GM19372 (cell line): ENCODE measurements around the gene SYNM.

ENCODE experiments used
- ATAC-seq: cut with Tn5 transposase; IDR thresholded peaks from one replicate; pipeline ENCODE4 v1.9.1; 2021; ENCODE audit warnings: mild to moderate bottlenecking, low read depth, moderate library complexity; ENCODE audit not compliant: unreplicated experiment

SYNM gene

GRCh38 chr15:99082798-99083197 lies 22.1 kb upstream of the SYNM start:
- ATAC-seq: no peak

- ATAC-seq: no peak
These were observed 19.9 kb upstream of the SYNM start for GRCh38 chr15:99084965-99085364.

DNA sequence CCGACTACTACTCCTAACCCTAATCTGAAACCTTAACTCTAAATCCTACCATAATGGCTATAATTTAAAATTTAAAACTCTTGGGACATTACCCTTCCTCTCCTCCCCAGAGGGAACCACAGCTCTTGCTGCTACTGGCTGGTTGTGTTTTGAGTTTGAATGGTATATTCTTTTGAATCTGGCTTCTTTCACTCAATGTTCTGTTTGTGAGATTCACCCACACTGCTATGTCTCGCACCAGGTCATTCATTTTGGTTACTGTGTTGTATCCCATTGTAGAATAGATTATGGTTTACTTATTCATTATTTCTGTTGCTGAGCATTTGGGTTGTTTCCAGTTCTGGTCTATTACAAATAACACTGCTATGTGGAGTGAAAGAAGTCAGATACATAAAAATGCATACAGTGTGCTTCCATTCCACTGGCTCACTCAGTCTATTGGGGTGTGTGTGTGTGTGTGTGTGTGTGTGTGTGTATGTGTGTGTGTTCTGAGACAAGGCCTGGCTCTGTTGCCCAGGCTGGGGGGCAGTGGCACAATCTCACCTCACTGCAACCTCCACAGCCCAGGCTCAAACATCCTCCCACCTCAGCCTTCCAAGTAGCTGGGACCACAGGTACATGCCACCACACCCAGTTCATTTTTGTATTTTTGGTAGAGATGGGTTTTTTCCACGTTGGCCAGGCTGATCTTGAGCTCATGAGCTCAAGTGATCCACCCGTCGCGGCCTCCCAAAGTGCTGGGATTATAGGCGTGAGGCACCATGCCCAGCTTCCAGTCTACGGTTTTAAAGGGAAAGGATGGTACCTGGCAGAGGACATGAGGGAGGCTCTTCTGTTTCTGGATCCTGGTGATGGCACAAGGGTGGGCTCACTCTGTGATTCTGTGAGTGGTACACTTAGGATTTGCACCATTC lies 19.2 kb upstream of the SYNM start:
- no peak for ATAC-seq

DNA sequence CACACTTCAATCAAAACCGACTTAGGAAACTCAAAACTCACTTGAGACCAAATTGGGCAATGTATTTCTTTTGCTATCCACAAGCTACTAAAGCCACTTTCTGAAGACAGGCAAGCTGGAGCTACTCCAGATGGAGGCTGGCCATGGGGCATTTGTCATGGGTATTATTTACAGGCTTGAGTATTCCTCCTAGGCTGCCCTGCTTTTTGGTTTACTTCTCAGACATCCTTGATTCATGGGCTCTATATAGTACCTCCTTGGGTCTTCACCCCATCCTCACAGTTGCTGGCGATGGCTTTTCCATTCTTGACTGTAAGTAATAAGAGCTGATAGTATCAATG lies 18.6 kb upstream of the SYNM start:
- no peak for ATAC-seq

DNA sequence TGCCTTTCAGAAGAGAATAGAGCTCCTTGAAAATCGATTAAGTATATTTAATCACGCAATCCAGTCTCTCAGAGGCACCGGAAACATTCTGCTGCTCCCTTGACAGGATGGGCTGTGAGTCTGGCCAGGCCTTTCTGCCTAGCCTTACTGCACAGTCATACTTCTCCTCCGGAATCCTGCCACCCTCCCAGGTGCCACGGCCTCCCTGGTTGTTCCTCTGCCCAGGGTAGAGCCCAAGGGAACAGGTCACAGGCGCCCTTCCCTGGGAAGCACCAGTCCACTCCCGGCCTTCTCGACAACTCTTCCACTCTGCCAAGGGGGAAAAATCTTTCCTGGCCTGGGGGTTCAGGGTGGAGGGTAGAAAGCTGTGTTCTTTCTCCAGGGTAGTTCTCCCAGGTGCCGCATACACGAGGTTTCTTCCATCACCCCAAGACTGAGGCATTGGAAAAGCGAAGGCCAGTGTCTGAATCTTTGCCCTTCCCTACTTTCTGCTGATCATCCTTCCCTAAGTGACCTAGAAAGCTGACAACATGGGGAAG lies 17.4 kb upstream of the SYNM start:
- ATAC-seq: no peak

DNA sequence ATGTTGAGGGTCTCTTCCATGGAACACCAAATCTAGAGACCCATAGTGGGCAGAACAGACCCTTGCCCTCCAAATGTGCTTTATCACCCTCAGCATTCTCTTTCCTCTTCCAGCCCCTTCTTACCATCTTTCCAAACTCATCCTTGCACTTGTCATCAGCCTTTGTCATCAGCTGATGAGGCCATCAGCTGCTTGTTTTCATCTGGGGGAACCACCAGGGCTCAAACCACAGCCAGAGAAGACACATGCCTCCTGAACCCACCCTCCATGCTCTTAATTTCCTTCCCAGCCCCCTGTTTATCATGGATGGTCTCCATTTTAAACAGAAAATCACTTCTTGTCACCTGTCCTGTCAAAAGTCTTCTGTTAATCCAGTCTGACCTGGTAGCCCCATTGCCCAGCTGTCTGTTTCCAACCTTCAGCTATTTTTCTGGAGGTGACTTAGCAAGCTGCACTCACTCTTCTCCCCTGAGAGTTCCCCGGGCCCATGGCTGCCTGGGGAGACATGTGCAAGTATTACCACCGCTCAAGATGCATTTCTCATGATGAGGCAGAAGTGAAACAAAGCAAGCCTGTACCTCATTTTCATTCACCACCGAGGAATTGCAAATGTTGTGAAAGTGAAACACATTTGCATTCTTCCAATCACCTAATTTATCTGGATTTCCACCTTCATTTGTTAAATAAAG lies 14.7 kb upstream of the SYNM start:
- ATAC-seq: peak; percentile 100

GRCh38 chr15:99090938-99091337 lies 13.9 kb upstream of the SYNM start:
- ATAC-seq: no peak

DNA sequence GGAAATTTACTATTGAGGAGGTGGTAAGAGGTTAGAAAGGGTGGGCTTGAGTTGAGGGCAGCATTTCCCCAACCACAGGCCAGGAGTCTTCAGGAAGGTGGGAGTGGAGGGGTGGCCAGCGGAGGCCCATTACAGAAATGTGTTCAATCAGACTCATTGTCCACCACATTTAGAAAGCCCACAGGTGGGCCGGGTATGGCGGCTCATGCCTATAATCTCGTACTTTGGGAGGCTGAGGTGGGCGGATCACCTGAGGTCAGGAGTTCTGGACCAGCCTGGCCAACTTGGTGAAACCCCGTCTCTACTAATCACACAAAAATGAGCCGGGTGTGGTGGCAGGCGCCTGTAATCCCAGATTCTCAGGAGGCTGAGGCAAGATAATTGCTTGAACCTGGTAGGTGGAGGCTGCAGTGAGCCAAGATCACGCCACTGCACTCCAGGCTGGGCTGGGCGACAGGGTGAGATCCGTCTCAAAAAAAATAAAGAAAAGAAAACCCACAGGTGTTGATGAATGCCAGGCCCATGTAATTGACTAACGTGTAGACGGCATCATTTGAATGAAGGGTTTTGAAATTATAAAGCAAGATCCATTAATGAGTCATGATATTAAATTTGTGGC lies 12.2 kb upstream of the SYNM start:
- no peak for ATAC-seq

GRCh38 chr15:99095626-99096025 lies 9.3 kb upstream of the SYNM start:
- ATAC-seq: no peak

- ATAC-seq: no peak
These were observed 8.5 kb upstream of the SYNM start for GRCh38 chr15:99096173-99096893.

DNA sequence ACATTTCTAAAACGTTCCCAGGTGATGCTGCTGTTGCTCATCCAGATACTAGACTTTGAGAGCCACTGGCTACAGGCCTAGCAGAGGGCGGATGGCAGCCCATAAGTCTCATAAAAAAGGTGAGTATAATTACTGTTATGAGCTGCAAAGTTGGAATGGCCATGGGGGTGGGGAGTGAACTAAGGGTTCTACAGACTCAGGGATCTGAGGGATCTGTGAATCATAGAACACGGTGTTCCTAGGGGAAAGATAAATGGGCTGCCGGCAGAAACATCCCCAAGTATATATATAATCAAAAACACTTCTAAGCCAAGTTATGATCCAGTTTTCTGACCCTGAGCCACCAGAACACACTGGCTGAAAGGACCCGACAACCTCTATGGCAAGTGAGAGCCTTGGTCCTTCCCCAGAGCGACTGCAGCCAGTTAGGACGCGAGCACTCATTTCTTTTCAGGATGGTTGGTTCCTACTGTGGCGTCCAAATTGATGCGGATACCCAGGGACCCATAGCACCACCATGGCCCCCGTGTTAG lies 7.9 kb upstream of the SYNM start:
- ATAC-seq: no peak

DNA sequence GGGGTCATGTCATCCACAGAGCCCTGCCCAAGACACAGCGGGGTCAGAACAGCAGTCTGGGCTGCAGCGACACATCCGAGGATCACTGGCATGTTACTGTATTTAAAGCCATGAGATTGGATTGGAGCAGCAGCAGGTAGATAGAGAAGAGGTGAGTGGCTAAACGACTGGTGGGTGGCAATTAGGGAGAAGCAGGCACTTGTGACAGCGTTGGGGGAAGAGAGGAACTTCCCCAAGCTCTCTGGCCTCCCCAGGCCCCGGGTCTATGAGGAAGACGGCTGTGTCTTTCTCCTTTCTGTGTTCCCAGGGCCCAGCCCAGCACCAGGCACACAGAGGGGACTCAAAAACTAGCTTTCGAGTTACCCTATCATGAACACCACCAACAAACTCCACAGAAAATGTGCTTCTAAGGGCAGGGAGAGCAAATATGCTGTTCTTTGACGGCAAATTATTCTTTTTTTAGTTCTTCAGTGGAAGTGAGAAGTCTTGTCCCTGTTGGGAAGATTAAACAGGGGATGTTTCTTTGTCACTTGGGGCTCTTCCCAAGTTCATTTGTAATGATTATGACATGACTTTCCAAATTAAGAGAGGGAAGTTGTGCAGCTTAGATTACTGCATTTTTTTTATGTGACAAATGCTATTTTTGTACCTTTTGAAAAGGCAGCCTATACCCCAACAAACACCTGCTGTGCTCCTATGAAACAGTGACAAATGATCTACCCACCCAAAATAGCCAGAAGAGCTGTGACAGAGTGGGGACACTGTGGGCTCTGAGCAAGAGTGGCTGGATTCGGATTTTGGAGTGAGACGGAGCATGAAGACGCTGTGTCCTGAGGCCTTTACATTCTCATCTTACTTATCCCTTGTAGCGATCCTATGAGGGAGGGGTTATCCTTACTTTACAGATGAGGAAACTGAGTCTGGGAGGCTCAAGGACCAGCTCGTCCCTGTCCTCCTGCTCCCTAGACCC lies 7.2 kb upstream of the SYNM start:
- no peak for ATAC-seq

DNA sequence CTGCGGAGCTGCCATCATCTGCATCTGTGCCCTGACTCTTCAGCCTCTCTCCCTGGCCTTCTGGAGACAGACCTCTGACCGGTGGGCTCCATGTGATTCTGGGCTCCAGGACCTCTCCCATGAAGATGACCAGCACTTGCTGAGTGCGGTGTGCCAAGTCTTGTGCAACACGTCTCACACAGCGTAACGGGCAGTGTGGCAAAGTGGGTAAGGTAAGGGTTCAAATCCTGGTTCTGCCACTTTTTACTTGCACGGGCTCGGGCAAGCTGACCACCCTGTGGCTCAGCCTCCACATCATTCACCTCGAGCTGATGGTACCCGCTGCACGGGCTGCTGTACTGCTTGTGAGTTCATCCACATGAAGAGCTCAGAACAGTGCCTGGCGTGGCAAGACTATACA lies 6.5 kb upstream of the SYNM start:
- no peak for ATAC-seq

GRCh38 chr15:99098991-99099390 lies 5.9 kb upstream of the SYNM start:
- no peak for ATAC-seq

GRCh38 chr15:99099661-99100060 lies 5.2 kb upstream of the SYNM start:
- ATAC-seq: no peak

DNA sequence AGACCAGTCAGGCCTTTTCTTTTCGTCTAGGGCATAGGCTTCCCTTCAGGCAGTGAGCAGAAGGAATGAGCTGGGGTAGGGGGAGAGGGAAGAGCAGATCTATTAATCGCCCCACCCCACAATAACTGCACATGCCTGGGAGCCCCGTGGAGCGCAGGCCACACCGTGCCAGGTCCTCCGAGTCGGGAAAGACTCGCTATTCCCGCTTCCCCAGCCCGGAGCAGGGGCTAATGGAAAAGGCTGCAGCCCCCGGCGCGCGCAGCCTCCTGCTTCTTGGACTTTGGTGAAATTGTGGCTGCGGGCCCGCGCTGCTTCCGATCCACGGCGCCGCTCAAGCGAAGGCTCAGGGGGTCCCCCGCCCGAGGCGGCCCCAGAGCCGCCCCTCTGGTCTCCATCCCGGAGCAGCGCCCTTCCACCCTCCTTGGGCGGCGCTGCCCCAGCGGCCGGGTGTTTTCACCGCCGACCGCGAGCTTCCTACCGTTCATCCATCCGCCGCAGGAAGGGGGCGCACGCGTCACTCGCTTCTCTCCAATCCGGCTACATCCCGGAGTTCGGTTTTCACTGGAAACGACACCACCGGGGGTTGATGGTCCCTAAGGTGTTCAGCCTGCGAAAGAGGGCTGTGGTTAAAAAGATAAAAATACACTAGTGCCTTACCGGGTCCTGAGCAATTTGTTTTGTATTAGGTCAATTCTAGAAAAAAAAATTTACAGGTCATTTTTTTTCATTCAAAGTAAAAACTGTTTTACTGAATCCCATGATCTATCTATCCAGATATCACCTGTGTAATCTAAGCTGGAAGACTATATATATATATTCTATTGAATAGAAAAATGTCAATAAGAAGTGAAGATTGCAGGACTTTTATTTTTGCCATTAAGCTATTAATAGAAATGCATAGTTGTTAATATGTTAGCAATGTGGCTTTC lies 4.4 kb upstream of the SYNM start:
- no peak for ATAC-seq

DNA sequence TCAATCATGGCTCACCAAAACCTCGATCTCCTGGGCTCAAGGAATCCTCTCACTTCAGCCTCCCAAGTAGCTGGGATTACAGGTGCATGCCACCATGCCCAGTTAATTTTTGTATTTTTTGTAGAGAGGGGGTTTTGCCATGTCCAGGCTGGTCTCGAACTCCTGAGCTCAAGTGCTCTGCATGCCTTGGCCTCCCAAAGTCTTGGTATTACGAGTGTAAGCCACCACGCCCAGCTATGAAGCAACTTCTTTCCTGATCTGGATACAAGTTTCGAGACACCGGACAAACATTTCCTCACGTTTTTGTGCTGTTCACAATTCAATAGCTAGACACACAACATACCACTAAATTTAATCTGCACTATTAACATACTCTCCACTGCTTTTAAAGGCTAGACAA lies 3.4 kb upstream of the SYNM start:
- ATAC-seq: no peak
